Glutamatergic neuron (in vitro differentiated cells): ENCODE results near the gene SGCE. TPM values are rescaled to one million over a fixed set of nuclear protein-coding genes. Genes with fewer than 3 reads are reported as not detected.

Experiments used
- DNase-seq: peaks from one replicate; pipeline ENCODE4 v3.0.0; 2022
- H3K27ac Mint-ChIP-seq: one replicate; pipeline ENCODE4 v1.8.0; 2020; ENCODE audit warnings: mild to moderate bottlenecking, mixed read lengths, inconsistent platforms; ENCODE audit not compliant: unreplicated experiment
- H3K27me3 Mint-ChIP-seq: one replicate; pipeline ENCODE4 v1.8.0; 2020; ENCODE audit warnings: mild to moderate bottlenecking, moderate library complexity, mixed read lengths, inconsistent platforms; ENCODE audit not compliant: unreplicated experiment
- H3K36me3 Mint-ChIP-seq: one replicate; pipeline ENCODE4 v1.8.0; 2020; ENCODE audit warnings: mild to moderate bottlenecking, mixed read lengths, inconsistent platforms; ENCODE audit not compliant: unreplicated experiment
- H3K4me1 Mint-ChIP-seq: one replicate; pipeline ENCODE4 v1.8.0; 2020; ENCODE audit warnings: mild to moderate bottlenecking, low read depth, mixed read lengths, inconsistent platforms; ENCODE audit not compliant: unreplicated experiment
- H3K4me3 Mint-ChIP-seq: one replicate; pipeline ENCODE4 v1.8.0; 2020; ENCODE audit warnings: mild to moderate bottlenecking, mixed read lengths, inconsistent platforms; ENCODE audit not compliant: unreplicated experiment
- H3K9me3 Mint-ChIP-seq: one replicate; pipeline ENCODE4 v1.8.0; 2020; ENCODE audit warnings: mild to moderate bottlenecking, moderate library complexity, mixed read lengths, inconsistent platforms; ENCODE audit not compliant: unreplicated experiment
- total RNA-seq: library from RNA; stranded (reverse); fragmentation: NEBNext Ultra II Directional; extraction: Animal tissue kit (Norgen Biotek cat#: 25700); gene quantifications from one replicate; pipeline ENCODE4 v1.2.1, GENCODE V29; 2021; ENCODE audit not compliant: unreplicated experiment
- TF ChIP-seq, protein P1 (sequence below): fragments of 200-600 bp; sonication (generic); IDR thresholded peaks from one replicate; pipeline ENCODE4 v1.5.0; 2021; ENCODE audit not compliant: partially characterized antibody, unreplicated experiment

The SGCE gene
- total RNA-seq, 1 donor from 2014 or later = 64.4 TPM

DNA sequence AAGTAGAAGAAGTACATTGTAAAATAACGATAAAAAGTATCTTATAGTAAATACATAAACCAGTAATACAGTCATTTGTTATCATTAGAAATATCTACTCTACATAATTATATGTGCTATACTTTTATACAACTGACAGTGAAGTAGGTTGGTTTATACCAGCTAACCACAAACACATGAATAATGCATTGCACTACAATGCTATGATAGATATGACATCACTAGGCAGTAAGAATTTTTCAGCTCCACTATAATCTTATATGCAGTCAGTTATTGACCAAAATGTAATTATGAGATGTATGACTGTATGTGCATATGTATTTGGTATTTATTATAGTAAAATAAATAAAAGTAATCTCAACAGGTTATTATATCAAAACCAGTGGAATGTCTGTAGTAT is 23.4 kb upstream of the SGCE start:
- H3K27ac Mint-ChIP-seq = no peak overlapping the region
- no peaks in the 10 kb centered on the region for H3K4me1 Mint-ChIP-seq

DNA sequence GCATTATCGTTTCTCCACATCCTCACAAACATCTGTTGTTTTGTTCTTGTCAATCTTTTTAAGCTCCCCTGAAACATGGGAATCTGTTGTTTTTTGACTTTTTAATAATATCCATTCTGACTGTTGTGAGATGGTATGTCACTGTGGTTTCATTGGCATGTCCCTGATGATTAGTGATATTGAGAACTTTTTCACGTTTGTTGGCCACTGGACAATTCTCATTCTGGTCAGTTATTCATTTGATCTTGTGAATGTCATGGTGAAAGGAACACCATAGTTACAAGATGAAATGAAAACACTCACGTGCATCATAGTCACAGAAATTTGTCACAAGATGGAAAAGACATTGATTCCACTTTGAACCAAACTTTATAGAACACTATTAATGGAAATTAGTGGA is 20.5 kb upstream of the SGCE start:
- no peaks in the 10 kb centered on the region for H3K9me3 Mint-ChIP-seq
- no peak overlapping the region for H3K4me3 Mint-ChIP-seq
- TF ChIP-seq, protein P1, sequence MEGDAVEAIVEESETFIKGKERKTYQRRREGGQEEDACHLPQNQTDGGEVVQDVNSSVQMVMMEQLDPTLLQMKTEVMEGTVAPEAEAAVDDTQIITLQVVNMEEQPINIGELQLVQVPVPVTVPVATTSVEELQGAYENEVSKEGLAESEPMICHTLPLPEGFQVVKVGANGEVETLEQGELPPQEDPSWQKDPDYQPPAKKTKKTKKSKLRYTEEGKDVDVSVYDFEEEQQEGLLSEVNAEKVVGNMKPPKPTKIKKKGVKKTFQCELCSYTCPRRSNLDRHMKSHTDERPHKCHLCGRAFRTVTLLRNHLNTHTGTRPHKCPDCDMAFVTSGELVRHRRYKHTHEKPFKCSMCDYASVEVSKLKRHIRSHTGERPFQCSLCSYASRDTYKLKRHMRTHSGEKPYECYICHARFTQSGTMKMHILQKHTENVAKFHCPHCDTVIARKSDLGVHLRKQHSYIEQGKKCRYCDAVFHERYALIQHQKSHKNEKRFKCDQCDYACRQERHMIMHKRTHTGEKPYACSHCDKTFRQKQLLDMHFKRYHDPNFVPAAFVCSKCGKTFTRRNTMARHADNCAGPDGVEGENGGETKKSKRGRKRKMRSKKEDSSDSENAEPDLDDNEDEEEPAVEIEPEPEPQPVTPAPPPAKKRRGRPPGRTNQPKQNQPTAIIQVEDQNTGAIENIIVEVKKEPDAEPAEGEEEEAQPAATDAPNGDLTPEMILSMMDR = no peak
- H3K27me3 Mint-ChIP-seq = no peaks in the 10 kb centered on the region
- no peaks in the 10 kb centered on the region for H3K36me3 Mint-ChIP-seq
- H3K4me1 Mint-ChIP-seq = no peaks in the 10 kb centered on the region
- DNase-seq = no peak
- H3K27ac Mint-ChIP-seq = no peak overlapping the region

More for the DNA sequence above, 23.4 kb upstream of the SGCE start:
- TF ChIP-seq, protein P1 = no peak
- Mint-ChIP-seq H3K9me3 (no peaks in the 10 kb centered on the region), H3K4me3 (no peak overlapping the region), H3K36me3 (no peaks in the 10 kb centered on the region), H3K27me3 (no peaks in the 10 kb centered on the region)
- DNase-seq = no peak

DNA sequence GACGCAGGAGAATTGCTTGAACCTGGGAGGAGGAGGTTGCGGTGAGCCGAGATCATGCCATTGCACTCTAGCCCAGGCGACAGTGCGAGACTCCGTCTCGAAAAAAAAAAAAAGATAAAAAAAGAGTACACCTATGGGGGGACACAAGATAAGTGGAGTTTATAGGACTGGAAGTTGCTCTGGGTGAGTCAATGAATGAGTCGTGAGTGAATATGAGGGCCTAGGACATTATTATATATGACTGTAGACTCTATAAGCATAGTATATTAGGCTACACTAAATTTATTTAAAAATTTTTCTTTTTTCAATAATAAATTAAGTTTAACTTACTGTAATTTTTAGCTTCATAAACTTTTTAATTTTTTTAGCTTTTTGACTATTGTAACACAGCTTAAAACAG is 19.4 kb upstream of the SGCE start:
- Mint-ChIP-seq H3K4me3 (no peak overlapping the region), H3K27me3 (no peaks in the 10 kb centered on the region), H3K27ac (no peak overlapping the region), H3K4me1 (no peaks in the 10 kb centered on the region), H3K36me3 (no peaks in the 10 kb centered on the region), H3K9me3 (no peaks in the 10 kb centered on the region)
- TF ChIP-seq, protein P1 = no peak
- DNase-seq = no peak

DNA sequence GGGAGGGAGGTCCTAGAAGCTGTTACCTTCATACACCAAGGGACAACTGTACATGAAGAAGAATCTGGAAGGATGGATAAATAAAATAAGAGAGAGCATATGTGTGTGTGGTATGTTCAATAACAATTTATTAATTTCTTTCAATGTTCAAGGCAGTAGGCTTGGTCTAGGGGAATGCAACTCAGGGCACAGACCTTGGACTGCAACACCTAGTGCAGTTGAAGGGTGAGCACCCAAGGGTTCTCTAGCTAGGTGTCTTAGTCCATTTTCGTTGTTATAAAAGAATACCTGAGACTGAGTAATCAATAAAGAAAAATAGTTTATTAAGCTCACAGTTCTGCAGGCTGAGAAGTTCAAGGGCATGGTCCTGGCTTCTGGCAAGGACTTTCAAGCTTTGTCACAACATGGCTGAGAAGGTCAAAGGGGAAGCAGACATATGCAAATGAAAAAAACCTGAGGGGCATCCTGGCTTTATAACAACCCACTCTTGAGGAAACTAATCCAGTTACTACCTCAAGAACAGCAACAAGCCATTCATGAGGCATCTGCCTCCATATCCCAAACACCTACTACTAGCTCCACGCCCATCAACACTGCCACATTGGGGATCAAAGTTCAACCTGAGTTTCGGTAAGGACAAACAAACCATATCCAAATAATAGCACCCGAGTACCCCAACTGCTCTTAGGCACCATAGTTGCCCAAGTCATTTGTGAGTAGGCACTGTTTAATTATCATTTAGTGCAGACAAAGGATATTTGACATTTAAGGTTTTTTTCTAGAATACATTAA is 15.7 kb upstream of the SGCE start:
- no peaks in the 10 kb centered on the region for H3K27me3 Mint-ChIP-seq
- H3K9me3 Mint-ChIP-seq = no peaks in the 10 kb centered on the region
- H3K27ac Mint-ChIP-seq = no peak overlapping the region
- H3K36me3 Mint-ChIP-seq = no peaks in the 10 kb centered on the region
- H3K4me3 Mint-ChIP-seq = no peak overlapping the region
- TF ChIP-seq, protein P1 = no peak
- no peaks in the 10 kb centered on the region for H3K4me1 Mint-ChIP-seq
- no peak for DNase-seq

DNA sequence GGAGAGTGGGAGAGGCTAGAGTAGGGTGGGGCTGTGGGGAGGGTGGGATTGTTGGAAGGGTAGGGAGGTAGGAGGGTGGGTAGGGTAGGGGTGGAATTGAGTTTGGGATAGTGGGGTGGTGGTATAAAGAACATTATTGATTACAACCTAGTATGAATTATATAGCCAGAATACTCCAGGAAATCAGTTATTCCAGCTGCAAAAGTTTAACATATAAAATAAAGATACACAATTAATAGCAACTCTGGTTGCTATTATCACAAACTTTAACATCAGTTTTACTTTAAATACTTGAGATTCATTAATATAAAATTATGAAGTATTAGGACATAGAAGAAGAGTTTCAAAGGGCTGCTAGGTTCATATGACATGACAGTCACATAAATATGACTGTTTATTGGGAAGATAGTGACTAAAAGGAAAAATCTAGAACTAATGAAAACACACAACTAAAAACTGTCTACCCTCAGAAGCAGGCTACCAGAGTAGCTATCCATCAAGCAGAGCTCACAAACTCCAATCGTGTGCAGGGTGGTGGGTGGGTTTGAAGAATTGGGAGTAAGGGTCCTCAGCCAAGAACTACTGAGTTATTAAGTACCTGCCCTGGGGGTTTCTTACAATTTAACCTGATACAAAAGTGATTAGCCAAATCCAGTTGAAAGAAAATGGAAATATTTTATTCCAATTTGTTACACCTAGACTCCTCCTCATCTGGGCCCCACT is 14.0 kb upstream of the SGCE start:
- Mint-ChIP-seq H3K27me3 (no peaks in the 10 kb centered on the region), H3K27ac (no peak overlapping the region), H3K36me3 (peaks cover 9% of the 10 kb centered on the region), H3K4me1 (no peaks in the 10 kb centered on the region), H3K9me3 (no peaks in the 10 kb centered on the region), H3K4me3 (no peak overlapping the region)
- no peak for DNase-seq
- TF ChIP-seq, protein P1 = no peak
